Smooth muscle cell (in vitro differentiated cells): ENCODE results near the gene LGMN. TPM values are rescaled to one million over a fixed set of nuclear protein-coding genes. Genes with fewer than 3 reads are reported as not detected.
"Not testable (repeated sequence)": the region's sequence is repeated elsewhere in the genome, so short reads cannot be mapped to it uniquely, and the experiment has no call there.

Source experiments
- DNase-seq: peaks from one replicate; lab custom pipeline; 2025; ENCODE audit not compliant: unreplicated experiment; lab: John Stamatoyannopoulos, UW
- H2AFZ ChIP-seq: fragments of 200-600 bp; sonication (generic); 2 replicates; pipeline ENCODE4 v1.6.0; 2016; ENCODE audit warnings: antibody characterized with exemption, low read depth, mild to moderate bottlenecking
- H3F3A ChIP-seq: fragments of 200-600 bp; sonication (generic); 2 replicates; pipeline ENCODE4 v1.6.0; 2017; ENCODE audit warnings: antibody characterized with exemption, low read depth
- H3K27ac ChIP-seq: fragments of 200-600 bp; sonication (generic); 2 replicates; pipeline ENCODE4 v1.5.1; 2016; ENCODE audit warnings: low read depth, mild to moderate bottlenecking
- H3K27me3 ChIP-seq: fragments of 200-600 bp; sonication (generic); 2 replicates; pipeline ENCODE4 v1.6.1; 2016; ENCODE audit warnings: low read depth, mild to moderate bottlenecking
- H3K36me3 ChIP-seq: fragments of 200-600 bp; sonication (generic); 2 replicates; pipeline ENCODE4 v1.5.1; 2016; ENCODE audit warnings: low read depth
- H3K4me1 ChIP-seq: fragments of 200-600 bp; sonication (generic); 2 replicates; pipeline ENCODE4 v1.5.1; 2016; ENCODE audit warnings: low read depth
- H3K4me2 ChIP-seq: fragments of 200-600 bp; sonication (generic); 2 replicates; pipeline ENCODE4 v1.6.0; 2016; ENCODE audit warnings: mild to moderate bottlenecking
- H3K4me3 ChIP-seq: fragments of 200-600 bp; sonication (generic); 2 replicates; pipeline ENCODE4 v1.5.1; 2016; ENCODE audit warnings: mild to moderate bottlenecking
- H3K79me2 ChIP-seq: fragments of 200-600 bp; sonication (generic); 2 replicates; pipeline ENCODE4 v1.6.0; 2016; ENCODE audit warnings: low read depth, mild to moderate bottlenecking
- H3K9ac ChIP-seq: fragments of 200-600 bp; sonication (generic); 2 replicates; pipeline ENCODE4 v1.6.0; 2016; ENCODE audit warnings: low read depth
- H3K9me3 ChIP-seq: fragments of 200-600 bp; sonication (generic); replicated peaks from 2 replicates; pipeline ENCODE4 v1.5.1; 2016; ENCODE audit warnings: low read depth
- H4K20me1 ChIP-seq: fragments of 200-600 bp; sonication (generic); 2 replicates; pipeline ENCODE4 v1.6.0; 2016; ENCODE audit warnings: low read depth
- CTCF ChIP-seq: fragments of 200-600 bp; sonication (generic); IDR thresholded peaks from 2 replicates; pipeline ENCODE4 v1.5.1; 2017; ENCODE audit warnings: borderline replicate concordance, mild to moderate bottlenecking, antibody characterized with exemption; ENCODE audit not compliant: insufficient read depth, poor library complexity, severe bottlenecking
- WGBS: methylation state at CpG from one replicate; pipeline ENCODE4 v1.1.7; 2016; ENCODE audit warnings: low lambda C conversion rate; 5-methylcytosine and 5-hydroxymethylcytosine counted together
- polyA plus RNA-seq: library from polyadenylated mRNA; unstranded; fragments of >200 nt; fragmentation: Nextera tagmentation; extraction: Ambion mirVana; gene quantifications from 2 replicates; pipeline ENCODE4 v1.2.1, GENCODE V29; 2016
- total RNA-seq: library from RNA; depleted of rRNA; stranded (reverse); fragments of >200 nt; gene quantifications from 2 replicates; pipeline ENCODE4 v1.2.3, GENCODE V29; 2014

Gene LGMN
- total and polyA plus RNA-seq, 2 experiments from 2014 or later, result 124 to 133 TPM

- H3K4me2 ChIP-seq, result no peak overlapping the region
- no peak for DNase-seq
- H3K9ac ChIP-seq, result no peak overlapping the region
- no peaks in the 10 kb centered on the region for H3K36me3 ChIP-seq
- no peak overlapping the region for H3K4me3 ChIP-seq
- 88% methylated on average over 8 of the region's 8 CpGs for WGBS
- no peaks in the 10 kb centered on the region for H3F3A ChIP-seq
- H2AFZ ChIP-seq, result no peak overlapping the region
- H4K20me1 ChIP-seq, result no peaks in the 10 kb centered on the region
- TF ChIP-seq CTCF, result no peak
- H3K79me2 ChIP-seq, result no peaks in the 10 kb centered on the region
- no peaks in the 10 kb centered on the region for H3K9me3 ChIP-seq
- H3K4me1 ChIP-seq, result no peaks in the 10 kb centered on the region
- H3K27ac ChIP-seq, result no peak overlapping the region
- H3K27me3 ChIP-seq, result no peaks in the 10 kb centered on the region
These were observed 26.1 kb upstream of the LGMN start for GRCh38 chr14:92774572-92774971.

GRCh38 chr14:92770484-92770883 is 22.1 kb upstream of the LGMN start:
- H3F3A ChIP-seq, result no peaks in the 10 kb centered on the region
- DNase-seq, result no peak
- H3K4me2 ChIP-seq, result no peak overlapping the region
- no peaks in the 10 kb centered on the region for H3K9me3 ChIP-seq
- H4K20me1 ChIP-seq, result no peaks in the 10 kb centered on the region
- no peak overlapping the region for H2AFZ ChIP-seq
- H3K9ac ChIP-seq, result no peak overlapping the region
- H3K36me3 ChIP-seq, result no peaks in the 10 kb centered on the region
- H3K4me3 ChIP-seq, result no peak overlapping the region
- 96% methylated on average over 2 of the region's 2 CpGs for WGBS
- H3K79me2 ChIP-seq, result no peaks in the 10 kb centered on the region
- no peak for TF ChIP-seq CTCF
- H3K27me3 ChIP-seq, result no peaks in the 10 kb centered on the region
- no peak overlapping the region for H3K27ac ChIP-seq
- no peaks in the 10 kb centered on the region for H3K4me1 ChIP-seq

GRCh38 chr14:92768795-92769194 is 20.4 kb upstream of the LGMN start:
- Histone ChIP-seq H3K4me1 (no peaks in the 10 kb centered on the region), H4K20me1 (no peaks in the 10 kb centered on the region), H3K79me2 (no peaks in the 10 kb centered on the region), H3K9ac (no peak overlapping the region), H3F3A (no peaks in the 10 kb centered on the region), H3K9me3 (no peaks in the 10 kb centered on the region), H3K27me3 (no peaks in the 10 kb centered on the region), H2AFZ (no peak overlapping the region), H3K4me3 (no peak overlapping the region), H3K27ac (no peak overlapping the region), H3K4me2 (no peak overlapping the region), H3K36me3 (no peaks in the 10 kb centered on the region)
- 97% methylated on average over 5 of the region's 5 CpGs for WGBS
- no peak for DNase-seq
- TF ChIP-seq CTCF, result no peak

GRCh38 chr14:92768236-92768635 is 19.8 kb upstream of the LGMN start:
- H3K4me1 ChIP-seq, H3K9ac ChIP-seq, H3F3A ChIP-seq, H3K27me3 ChIP-seq, H4K20me1 ChIP-seq, H3K79me2 ChIP-seq, H3K27ac ChIP-seq, H3K4me3 ChIP-seq, DNase-seq, H3K4me2 ChIP-seq, H3K9me3 ChIP-seq, H3K36me3 ChIP-seq, H2AFZ ChIP-seq: not testable (repeated sequence)
- WGBS, result 79% methylated on average over 1 of the region's 1 CpG

GRCh38 chr14:92763666-92764631 is 15.5 kb upstream of the LGMN start:
- DNase-seq, H3K4me2 ChIP-seq, H4K20me1 ChIP-seq, H3K9me3 ChIP-seq, H3K79me2 ChIP-seq, H2AFZ ChIP-seq, H3K9ac ChIP-seq, H3K4me3 ChIP-seq, H3K36me3 ChIP-seq, H3K27me3 ChIP-seq, H3K4me1 ChIP-seq, H3K27ac ChIP-seq, H3F3A ChIP-seq: not testable (repeated sequence)
- 71% methylated on average over 4 of the region's 5 CpGs for WGBS
